BJ (cell line): ENCODE results near the gene BUD31. TPM values are rescaled to one million over a fixed set of nuclear protein-coding genes. Genes with fewer than 3 reads are reported as not detected.
A peak's percentile ranks its signal among the peaks of the same experiment; 100 is the strongest.

Source experiments
- CTCF ChIA-PET: fragments of 350-600 bp; formaldehyde crosslinking; extraction: SDS; loops from one replicate; lab custom pipeline; 2021; ENCODE audit warnings: antibody characterized with exemption, inconsistent platforms; lab: Yijun Ruan, JAX
- POLR2A ChIA-PET: fragments of 300-600 bp; sonication (Branson Sonifier 250); formaldehyde crosslinking; extraction: SDS; loops from one replicate; lab custom pipeline; 2021; ENCODE audit warnings: antibody characterized with exemption; lab: Charles Lee
- DNase-seq: peaks from one replicate; pipeline ENCODE4 v3.0.0-alpha.2; 2011; ENCODE audit warnings: low read depth
- H3K27me3 ChIP-seq: 2 replicates; pipeline ENCODE4 v1.6.0; 2011; ENCODE audit warnings: low read length; ENCODE audit not compliant: control insufficient read depth, insufficient read depth
- H3K36me3 ChIP-seq: 2 replicates; pipeline ENCODE4 v1.5.1; 2011; ENCODE audit warnings: low read length; ENCODE audit not compliant: control insufficient read depth, insufficient read depth
- H3K4me3 ChIP-seq: 2 replicates; pipeline ENCODE4 v1.5.1; 2011; ENCODE audit warnings: low read depth, mild to moderate bottlenecking, control low read depth, low read length
- CTCF ChIP-seq: IDR thresholded peaks from 2 replicates; pipeline ENCODE4 v1.5.1; 2011; ENCODE audit warnings: low read depth, mild to moderate bottlenecking, control low read depth, inconsistent platforms, low read length, moderate library complexity; ENCODE audit not compliant: insufficient read depth
- polyA plus RNA-seq: library from polyadenylated mRNA; depleted of rRNA; stranded (reverse); fragments of >200 nt; gene quantifications from 2 replicates; pipeline ENCODE4 v1.2.3, GENCODE V29; 2011

The BUD31 gene
- polyA plus RNA-seq, 1 experiment, result 85.2 TPM

- DNase-seq, result no peak
Observed at GRCh38 chr7:99456288-99456687, 47.5 kb downstream of the BUD31 start.

GRCh38 chr7:99457050-99457649 is 48.4 kb downstream of the BUD31 start:
- Histone ChIP-seq H3K4me3 (no peak overlapping the region), H3K27me3 (no peaks in the 10 kb centered on the region), H3K36me3 (peaks cover 37% of the 10 kb centered on the region)
- POLR2A ChIA-PET, result no interaction called here
- TF ChIP-seq CTCF, result no peak
- CTCF ChIA-PET, result interaction anchor here (0.6 kb wide), 1 partner anchor 436 kb away, joined by 3 read pairs; no protein-coding TSS in a partner anchor
- no peak for DNase-seq

More at GRCh38 chr7:99456288-99456687, 47.5 kb downstream of the BUD31 start:
- no peak for TF ChIP-seq CTCF
- no peak overlapping the region for H3K4me3 ChIP-seq
- ChIA-PET CTCF (no interaction called here), POLR2A (no interaction called here)
- H3K27me3 ChIP-seq, result no peaks in the 10 kb centered on the region
- peaks cover 41% of the 10 kb centered on the region for H3K36me3 ChIP-seq

GRCh38 chr7:99457650-99458493 is 49.1 kb downstream of the BUD31 start:
- POLR2A ChIA-PET, result no interaction called here
- Histone ChIP-seq H3K4me3 (no peak overlapping the region), H3K27me3 (no peaks in the 10 kb centered on the region), H3K36me3 (peaks cover 35% of the 10 kb centered on the region)
- CTCF ChIA-PET, result interaction anchor here (0.6 kb wide), 1 partner anchor 436 kb away, joined by 3 read pairs; no protein-coding TSS in a partner anchor
- TF ChIP-seq CTCF, result no peak
- no peak for DNase-seq

- DNase-seq, result no peak
- Histone ChIP-seq H3K36me3 (peaks cover 29% of the 10 kb centered on the region), H3K27me3 (no peaks in the 10 kb centered on the region), H3K4me3 (no peak overlapping the region)
- TF ChIP-seq CTCF, result peak; percentile 35
- POLR2A ChIA-PET, result no interaction called here
- CTCF ChIA-PET, result no interaction called here
Observed at GRCh38 chr7:99459087-99459486, 50.3 kb downstream of the BUD31 start.

GRCh38 chr7:99460651-99461050 is 51.9 kb downstream of the BUD31 start:
- Histone ChIP-seq H3K36me3 (peaks cover 26% of the 10 kb centered on the region), H3K27me3 (no peaks in the 10 kb centered on the region), H3K4me3 (no peak overlapping the region)
- TF ChIP-seq CTCF, result no peak
- ChIA-PET CTCF (interaction anchor here (0.5 to 1.2 kb wide), 3 partner anchors 14 to 45 kb away, joined by 3 to 4 read pairs (median 3); no protein-coding TSS in a partner anchor), POLR2A (no interaction called here)
- no peak for DNase-seq
